Stimulated activated CD4-positive, alpha-beta T cell treated with anti-CD3 and anti-CD28 coated beads, TNF-alpha, amount 100 ng/mL, for 24 hours (primary cell): ENCODE data around the gene RNU5B-1.
"Not testable (repeated sequence)": the region's sequence is repeated elsewhere in the genome, so short reads cannot be mapped to it uniquely, and the experiment has no call there.

Experiments
- DNase-seq, 3 experiments: peaks; one replicate each; pipeline ENCODE4 v3.0.0-alpha.2; 2020; ENCODE audit warnings: low read depth in 3 of 3

The RNU5B-1 gene

GRCh38 chr15:65343374-65343981, 39.0 kb downstream of the RNU5B-1 start:
- DNase-seq: no peak

- no peak for DNase-seq
These were observed 39.9 kb downstream of the RNU5B-1 start for GRCh38 chr15:65344214-65344913.

- no peak for DNase-seq
These were observed 40.4 kb downstream of the RNU5B-1 start for GRCh38 chr15:65344914-65345275.

- no peak for DNase-seq
These were observed 42.5 kb downstream of the RNU5B-1 start for GRCh38 chr15:65346856-65347598.

GRCh38 chr15:65347756-65348155, 43.3 kb downstream of the RNU5B-1 start:
- DNase-seq: not testable (repeated sequence)

- no peak for DNase-seq
These were observed 44.9 kb downstream of the RNU5B-1 start for GRCh38 chr15:65349338-65349737.

GRCh38 chr15:65351972-65352371, 47.5 kb downstream of the RNU5B-1 start:
- DNase-seq: not testable (repeated sequence)
